COLO829 (cell line): ENCODE measurements around the gene DHRS2.
"Not testable (repeated sequence)": the region's sequence is repeated elsewhere in the genome, so short reads cannot be mapped to it uniquely, and the experiment has no call there.

Source experiments
- DNase-seq: peaks from one replicate; pipeline ENCODE4 v3.0.0; 2012; ENCODE audit warnings: low spot score

The DHRS2 gene

GRCh38 chr14:23648764-23649460, 12.7 kb downstream of the DHRS2 start:
- no peak for DNase-seq

DNA sequence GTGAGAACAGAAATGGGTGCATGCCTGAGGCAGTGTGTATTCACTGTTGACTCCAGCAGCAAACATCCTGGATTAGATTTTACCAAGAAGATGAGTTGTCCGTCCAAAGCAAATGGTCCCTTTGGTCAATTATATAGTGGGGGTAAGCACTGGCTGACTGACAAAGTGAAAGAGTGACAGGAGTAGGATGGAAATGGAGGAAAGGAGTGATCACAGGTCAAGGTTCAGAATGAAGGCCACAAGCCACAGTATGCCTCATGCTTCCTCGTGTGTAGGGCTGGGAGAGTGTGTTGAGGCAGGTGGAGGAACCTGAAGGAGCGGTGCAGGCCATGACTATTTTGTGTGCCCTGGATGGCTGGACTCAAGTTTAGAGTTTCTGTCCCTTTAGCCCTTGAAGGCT, 14.3 kb downstream of the DHRS2 start:
- no peak for DNase-seq

DNA sequence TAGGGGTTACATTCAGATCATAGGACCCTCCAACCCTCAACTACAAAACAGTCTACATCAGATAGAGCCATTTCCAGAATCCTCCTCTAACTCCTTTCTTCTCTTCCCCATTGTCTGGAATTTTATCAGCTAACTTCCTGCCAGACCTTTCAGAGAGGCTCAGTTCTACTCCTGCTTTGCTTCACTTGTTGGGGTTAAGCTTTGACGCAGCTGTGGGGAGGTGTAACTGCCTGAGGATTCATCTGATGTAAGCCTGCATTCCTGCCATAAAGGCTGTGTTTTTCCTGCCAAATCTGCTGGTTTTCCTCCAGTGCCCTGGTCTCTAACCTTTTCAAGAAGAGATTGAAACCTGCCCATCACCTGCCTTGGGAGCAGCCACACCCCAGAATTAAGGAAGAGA, 16.9 kb downstream of the DHRS2 start:
- no peak for DNase-seq

DNA sequence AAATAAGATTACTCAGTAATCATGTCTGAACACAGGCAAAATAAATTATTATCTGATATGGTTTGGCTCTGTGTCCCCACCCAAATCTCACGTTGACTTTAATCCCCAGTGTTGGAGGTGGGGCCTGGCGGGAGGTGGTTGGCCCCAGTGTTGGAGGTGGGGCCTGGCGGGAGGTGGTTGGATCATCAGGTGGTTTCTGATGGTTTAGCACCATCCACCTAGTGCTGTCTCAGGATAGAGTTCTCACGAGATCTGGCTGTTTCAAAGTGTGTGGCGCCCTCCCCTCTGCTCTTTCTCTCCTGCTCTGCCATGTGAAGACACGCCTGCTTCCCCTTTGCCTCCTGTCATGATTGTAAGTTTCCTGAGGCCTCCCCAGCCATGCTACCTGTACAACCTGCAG, 18.1 kb downstream of the DHRS2 start:
- DNase-seq = no peak

- no peak for DNase-seq
These were observed 21.9 kb downstream of the DHRS2 start for GRCh38 chr14:23657959-23658470.

GRCh38 chr14:23660290-23661226, 24.4 kb downstream of the DHRS2 start:
- DNase-seq = no peak

DNA sequence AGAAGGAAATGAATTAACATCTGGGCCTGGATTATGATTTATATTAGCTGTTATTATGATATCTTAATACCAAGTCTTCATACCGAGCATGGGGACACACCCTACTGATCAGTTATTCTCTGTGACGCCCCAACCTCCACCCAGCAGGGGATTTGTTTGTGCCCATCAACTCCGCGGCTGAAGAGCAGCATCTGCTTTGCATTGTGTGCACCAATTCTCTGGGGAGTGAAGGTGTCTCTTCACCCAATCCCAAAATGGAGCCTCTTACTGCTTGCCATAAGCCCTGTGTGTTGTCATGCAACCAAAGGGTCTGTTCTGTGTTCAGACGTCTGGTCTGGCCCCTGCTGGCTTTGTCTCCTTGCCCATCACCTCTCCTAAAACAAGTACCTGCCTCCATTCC, 25.4 kb downstream of the DHRS2 start:
- no peak for DNase-seq

GRCh38 chr14:23663127-23663526, 27.0 kb downstream of the DHRS2 start:
- no peak for DNase-seq

- no peak for DNase-seq
These were observed 27.5 kb downstream of the DHRS2 start for GRCh38 chr14:23663711-23664110.

DNA sequence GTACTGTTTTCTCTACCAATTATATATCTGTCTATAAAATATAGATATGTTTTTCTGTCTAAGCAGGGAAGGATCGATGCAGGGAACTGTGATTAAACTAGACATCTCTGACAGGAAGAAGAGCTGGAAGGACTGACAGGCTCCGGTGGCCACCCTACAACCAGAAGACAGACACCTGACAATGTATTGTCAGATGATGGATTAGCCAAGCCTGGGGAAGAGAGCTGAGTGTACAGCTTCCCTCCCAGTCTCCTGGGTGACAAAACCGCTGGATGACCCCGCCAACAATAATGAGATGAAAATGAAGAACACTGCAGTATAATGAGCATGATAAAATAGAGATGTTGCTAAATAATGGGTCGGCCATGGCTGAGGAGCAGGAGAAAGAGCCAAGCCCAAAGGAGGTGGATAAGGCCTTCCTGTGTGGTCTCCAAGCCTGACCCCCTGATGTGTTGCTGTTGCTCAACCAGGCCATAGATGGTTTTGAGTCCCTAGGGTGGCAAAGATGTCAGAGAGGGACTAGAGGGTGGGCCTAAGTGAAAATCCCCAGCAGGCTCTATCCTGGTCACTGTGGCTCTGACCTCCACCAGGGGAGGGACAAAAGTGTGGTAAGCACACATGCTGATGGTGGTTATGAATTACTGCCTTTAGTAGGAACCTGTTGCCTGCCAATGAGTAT, 28.2 kb downstream of the DHRS2 start:
- DNase-seq = no peak

- DNase-seq = no peak
These were observed 29.3 kb downstream of the DHRS2 start for GRCh38 chr14:23665302-23666016.

DNA sequence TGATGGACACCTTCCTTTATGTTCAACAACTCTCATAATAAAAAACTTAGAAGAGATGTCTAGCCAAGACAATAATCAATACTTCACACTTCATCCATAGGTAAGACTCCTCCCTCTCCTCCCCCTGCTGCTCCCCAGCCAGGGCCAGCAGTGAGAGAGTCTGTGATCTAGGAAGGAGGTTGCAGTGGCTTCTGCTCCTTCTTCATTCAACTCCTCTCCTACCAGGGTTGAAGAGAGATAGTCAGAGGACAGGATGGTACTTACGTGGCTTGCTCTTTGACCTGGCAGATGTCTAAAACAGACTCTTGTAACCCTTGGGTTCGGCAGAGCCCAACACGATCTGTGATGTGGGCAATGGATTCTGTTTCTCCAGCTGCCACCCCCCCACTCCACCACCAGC, 31.0 kb downstream of the DHRS2 start:
- DNase-seq = no peak

DNA sequence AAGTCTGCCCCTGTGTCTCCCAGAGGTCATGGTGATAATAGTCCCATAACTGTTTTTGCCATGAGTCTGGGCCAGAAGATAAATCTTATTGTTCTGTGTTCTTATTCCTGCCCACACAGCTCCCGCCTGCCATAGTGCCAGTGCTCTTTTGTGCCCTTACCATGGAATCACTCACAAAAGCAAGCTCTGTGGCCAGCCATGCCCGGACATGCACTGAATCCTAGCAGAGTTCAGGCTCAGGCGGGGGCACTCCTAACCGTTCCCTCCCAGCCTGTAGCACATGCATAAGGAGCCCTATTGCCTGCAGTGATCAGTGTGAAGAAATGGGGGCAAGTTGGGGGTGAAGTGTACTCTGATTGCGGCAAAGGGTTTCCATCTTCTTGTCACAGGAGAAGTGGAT, 33.3 kb downstream of the DHRS2 start:
- DNase-seq = no peak

DNA sequence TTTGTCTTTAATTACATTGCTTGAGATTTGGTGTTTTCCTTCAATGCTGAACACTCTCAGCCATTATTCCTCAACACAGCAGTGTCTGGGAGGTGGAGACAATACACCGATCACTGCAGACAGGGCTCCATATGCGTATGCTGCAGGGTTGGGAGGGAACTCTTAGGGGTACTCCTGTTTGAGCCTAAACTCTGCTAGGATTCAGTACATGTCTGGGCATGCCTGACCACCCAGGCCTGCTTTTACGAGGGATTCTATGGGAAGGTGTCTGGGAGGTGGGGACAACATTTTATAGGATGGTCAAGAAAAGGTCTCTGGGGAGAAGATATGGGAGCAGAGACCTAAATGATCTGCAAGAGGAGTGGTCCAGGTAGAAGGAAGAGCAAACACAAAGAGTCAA, 34.3 kb downstream of the DHRS2 start:
- DNase-seq = no peak

GRCh38 chr14:23672200-23672599, 36.0 kb downstream of the DHRS2 start:
- DNase-seq = no peak

- no peak for DNase-seq
These were observed 39.2 kb downstream of the DHRS2 start for GRCh38 chr14:23675337-23675736.

DNA sequence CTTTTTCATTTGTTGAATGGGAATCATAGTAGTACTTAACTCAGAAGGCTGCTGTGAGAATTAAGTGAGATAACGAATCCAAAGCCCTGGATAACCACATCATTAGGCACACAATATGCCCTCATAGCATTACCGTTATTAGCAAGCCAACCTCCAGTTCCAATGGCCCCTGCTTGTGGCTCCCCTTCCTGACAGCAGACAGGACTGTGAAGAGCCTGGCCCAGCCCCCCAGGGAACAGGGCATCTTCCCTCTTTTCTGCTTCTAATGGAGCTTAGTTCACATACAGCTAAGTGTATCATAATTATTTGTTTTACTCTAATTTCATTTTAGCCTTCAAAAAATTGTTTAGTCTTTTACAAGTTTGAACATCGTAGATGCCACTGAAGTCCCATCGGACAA, 39.7 kb downstream of the DHRS2 start:
- no peak for DNase-seq

DNA sequence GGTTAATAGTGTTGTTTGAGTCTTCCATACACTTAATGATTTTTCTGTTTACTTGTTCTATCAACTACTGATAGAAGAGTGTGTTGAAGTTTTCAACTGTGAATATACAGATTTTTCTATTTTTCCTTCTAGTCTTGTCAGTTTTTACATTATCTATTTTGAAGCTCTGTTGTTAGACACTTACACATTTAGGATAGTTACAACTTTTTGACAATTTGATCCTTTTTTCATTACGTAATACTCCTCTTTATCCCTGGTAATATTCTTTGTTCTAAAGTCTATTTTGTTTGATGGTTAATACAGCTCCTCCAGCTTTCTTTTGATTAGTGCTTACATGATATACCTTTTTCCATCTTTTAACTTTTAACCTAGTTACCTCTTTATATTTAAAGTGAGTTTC, 45.2 kb downstream of the DHRS2 start:
- DNase-seq = no peak

DNA sequence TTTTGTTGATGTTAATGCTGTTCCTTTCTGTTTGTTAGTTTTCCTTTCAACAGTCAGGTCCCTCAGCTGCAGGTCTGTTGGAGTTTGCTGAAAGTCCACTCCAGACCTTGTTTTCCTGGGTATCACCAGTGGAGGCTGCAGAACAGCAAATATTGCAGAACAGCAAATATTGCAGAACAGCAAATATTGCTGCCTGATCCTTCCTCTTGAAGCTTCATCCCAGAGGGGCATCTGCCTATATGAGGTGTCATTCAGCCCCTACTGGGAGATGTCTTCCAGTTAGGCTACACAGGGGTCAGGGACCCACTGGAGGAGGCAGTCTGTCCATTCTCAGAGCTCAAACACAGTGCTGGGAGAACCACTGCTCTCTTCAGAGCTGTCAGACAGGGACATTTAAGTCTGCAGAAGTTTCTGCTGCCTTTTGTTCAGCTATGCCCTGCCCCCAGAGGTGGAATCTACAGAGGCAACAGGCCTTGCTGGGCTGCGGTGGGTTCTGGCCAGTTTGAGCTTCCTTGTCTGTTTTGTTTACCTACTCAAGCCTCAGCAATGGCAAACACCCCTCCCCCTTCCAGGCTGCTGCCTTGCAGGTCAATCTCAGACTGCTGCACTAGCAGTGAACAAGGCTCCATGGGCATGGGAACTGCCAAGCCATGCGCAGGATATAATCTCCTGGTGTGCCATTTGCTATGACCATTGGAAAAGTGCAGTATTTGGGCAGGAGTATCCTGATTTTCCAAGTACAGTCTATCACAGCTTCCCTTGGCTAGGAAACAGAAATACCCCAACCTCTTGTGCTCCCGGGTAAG, 53.7 kb downstream of the DHRS2 start:
- not testable (repeated sequence) for DNase-seq

- no peak for DNase-seq
These were observed 56.3 kb downstream of the DHRS2 start for GRCh38 chr14:23692416-23692815.

- DNase-seq = no peak
These were observed 57.1 kb downstream of the DHRS2 start for GRCh38 chr14:23693252-23693775.
